GM10266 (cell line): ENCODE data around the gene ENOX1.

Experiments used
- DNase-seq: peaks from one replicate; pipeline ENCODE4 v3.0.0; 2012; ENCODE audit errors: extremely low spot score
- TF ChIP-seq, protein P1 (sequence below): IDR thresholded peaks from 2 replicates; pipeline ENCODE4 v1.5.1; 2012; ENCODE audit warnings: mild to moderate bottlenecking, low read depth; ENCODE audit not compliant: control insufficient read depth, insufficient read depth; ENCODE audit errors: missing control alignments

ENOX1 gene

DNA sequence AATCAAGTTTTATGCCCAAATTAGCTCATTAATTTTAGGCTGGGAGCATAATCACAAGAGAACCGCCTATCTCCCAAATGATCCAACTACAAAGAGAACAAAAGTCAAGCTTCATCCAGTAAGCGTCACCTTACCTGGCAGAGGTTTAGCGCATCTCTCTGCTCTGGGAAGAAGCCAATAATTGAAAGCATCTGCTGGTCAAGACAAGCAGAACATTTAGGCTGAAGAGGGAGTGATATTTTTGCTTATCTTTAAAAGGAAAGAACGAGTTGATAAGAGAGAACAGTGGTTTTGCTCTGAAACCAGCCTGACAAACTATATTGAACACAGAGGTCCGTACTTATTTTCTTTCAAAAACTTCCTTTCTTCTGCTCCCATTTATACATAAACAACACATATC is 242.1 kb downstream of the ENOX1 start:
- TF ChIP-seq, protein P1, sequence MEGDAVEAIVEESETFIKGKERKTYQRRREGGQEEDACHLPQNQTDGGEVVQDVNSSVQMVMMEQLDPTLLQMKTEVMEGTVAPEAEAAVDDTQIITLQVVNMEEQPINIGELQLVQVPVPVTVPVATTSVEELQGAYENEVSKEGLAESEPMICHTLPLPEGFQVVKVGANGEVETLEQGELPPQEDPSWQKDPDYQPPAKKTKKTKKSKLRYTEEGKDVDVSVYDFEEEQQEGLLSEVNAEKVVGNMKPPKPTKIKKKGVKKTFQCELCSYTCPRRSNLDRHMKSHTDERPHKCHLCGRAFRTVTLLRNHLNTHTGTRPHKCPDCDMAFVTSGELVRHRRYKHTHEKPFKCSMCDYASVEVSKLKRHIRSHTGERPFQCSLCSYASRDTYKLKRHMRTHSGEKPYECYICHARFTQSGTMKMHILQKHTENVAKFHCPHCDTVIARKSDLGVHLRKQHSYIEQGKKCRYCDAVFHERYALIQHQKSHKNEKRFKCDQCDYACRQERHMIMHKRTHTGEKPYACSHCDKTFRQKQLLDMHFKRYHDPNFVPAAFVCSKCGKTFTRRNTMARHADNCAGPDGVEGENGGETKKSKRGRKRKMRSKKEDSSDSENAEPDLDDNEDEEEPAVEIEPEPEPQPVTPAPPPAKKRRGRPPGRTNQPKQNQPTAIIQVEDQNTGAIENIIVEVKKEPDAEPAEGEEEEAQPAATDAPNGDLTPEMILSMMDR, result no peak
- DNase-seq, result no peak

DNA sequence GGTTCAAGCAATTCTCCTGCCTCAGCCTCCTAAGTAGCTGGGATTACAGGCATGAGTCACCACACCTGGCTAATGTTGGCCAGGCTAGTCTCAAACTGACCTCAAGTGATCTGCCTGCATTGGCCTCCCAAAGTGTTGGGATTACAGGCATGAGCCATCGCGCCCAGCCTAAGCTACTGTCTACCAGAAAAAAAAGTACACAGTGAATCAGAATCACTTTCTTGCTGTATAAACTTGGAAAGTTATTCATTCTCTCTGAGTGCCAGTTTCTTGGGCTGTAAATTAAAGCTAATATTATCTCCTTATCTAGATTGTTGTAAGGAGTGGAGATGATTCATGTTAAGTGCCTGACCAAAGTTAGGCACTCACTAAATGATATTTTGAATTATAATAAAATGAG is 242.8 kb downstream of the ENOX1 start:
- TF ChIP-seq, protein P1, result no peak
- no peak for DNase-seq

DNA sequence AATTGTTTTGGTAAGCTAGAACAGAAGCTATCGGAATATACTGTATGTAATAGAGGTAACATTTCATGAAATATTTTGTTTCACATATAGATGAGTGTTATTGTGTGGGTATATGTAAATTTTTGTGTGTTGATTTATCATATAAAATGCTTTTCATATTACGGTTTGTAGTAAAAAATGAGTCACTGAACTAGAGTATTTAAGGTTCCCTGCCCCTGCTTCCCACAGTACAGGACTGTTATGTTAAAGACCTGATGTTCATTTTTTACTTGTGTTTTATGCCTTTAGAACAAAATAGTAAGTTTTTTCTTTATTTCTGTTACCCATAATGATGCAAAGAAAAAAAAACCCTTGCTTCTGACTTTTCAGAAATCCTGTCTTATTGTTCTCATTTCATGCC is 243.4 kb downstream of the ENOX1 start:
- no peak for DNase-seq
- TF ChIP-seq, protein P1, result no peak

DNA sequence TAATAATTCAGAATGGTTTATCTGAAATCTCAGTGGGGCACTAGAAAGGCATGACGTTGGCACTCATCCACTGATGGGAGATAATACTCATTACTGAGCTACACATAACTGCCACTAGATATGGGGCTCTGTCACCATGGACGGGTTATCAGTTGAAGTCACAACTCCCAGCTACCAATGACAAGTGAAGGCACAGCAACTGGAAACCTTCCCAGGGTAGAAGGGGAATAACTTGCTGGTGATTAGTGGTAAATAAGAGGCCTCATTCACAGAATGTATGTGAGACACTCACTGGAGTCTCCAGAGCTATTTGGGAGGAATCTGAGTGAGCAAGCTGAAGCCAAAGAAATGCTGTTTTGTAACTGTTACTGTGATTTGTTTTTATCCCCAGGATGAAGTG is 249.6 kb downstream of the ENOX1 start:
- DNase-seq, result no peak
- TF ChIP-seq, protein P1, result no peak

DNA sequence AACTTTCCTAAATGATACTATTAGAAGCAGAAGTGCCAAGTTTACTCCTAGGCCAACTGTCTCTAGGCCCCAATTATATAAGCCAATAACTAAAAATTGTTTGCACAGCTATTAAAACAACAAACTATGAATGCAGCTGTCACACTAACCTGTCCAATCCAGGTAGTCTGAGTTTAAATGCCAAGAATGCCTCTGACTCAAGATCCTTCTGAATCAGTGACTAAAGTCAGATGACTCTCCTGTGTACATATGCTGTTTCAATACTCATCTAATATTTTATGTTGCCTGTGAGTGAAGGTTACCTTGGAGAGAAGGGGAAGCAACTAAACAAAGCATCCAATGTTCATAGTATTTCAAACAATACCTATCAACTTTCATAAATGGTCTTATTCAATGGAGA is 257.0 kb downstream of the ENOX1 start:
- no peak for DNase-seq
- TF ChIP-seq, protein P1, result no peak

DNA sequence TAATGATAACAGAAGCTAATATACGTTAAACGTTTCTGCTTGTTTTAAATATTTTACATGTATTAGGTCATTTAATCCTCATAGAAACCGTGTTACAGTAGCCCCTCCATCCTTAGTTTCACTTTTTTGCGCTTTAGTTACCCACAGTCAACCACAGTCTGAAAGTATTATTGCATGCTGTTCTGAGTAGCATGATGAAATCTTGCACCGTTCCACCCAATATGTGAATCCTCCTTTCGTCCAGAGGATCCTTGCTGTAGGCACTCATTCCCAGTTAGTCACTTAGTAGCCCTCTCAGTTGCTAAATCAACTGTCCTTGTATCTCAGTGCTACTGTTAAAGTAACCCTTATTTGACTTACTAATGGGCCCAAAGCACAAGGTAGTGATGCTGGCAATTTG is 257.8 kb downstream of the ENOX1 start:
- TF ChIP-seq, protein P1, result no peak
- DNase-seq, result no peak

DNA sequence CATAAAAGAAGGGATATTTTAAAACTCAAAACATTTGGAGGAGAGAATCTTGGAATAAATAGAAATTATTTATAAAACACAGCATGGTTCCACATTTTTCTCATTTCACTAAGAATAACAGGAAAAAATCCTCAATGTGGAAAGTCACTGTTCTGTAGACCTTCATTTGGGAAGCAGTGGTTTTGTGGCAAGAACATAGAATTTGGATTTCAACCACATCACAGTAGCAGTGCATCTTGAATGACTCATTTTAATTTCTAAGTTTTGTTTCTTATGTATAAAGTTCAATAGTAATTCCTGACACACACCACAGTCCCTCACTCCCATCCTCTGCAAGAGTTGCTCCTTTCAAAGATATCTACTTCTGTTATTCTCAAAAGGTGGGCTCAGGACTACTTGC is 264.0 kb downstream of the ENOX1 start:
- DNase-seq, result no peak
- TF ChIP-seq, protein P1, result no peak
